HepG2 (cell line): Measurements from ENCODE around the gene DHX57. TPM values are rescaled to one million over a fixed set of nuclear protein-coding genes. Genes with fewer than 3 reads are reported as not detected.

Experiments used
- ATAC-seq: fragments of 200-7000 bp; cut with Tn5 transposase; 3 replicates; pipeline ENCODE4 v1.9.1; 2020; ENCODE audit warnings: mild to moderate bottlenecking, moderate library complexity
- BruUV-seq: library from RNA; stranded (reverse); fragments of 400-500 nt; replicated peaks from 2 replicates; lab custom pipeline; 2021; lab: Mats Ljungman, UMichigan
- CTCF ChIA-PET: fragments of 300-600 bp; formaldehyde crosslinking; extraction: SDS; loops from one replicate; lab custom pipeline; 2021; ENCODE audit warnings: low total read pairs, inconsistent platforms, low intra/inter-chr PET ratio; lab: Yijun Ruan, JAX
- POLR2A ChIA-PET: fragments of 350-600 bp; sonication (Branson Sonifier 250); formaldehyde crosslinking; loops from one replicate; lab custom pipeline; 2020; ENCODE audit warnings: antibody characterized with exemption, inconsistent platforms; lab: Yijun Ruan, JAX
- DNase-seq: peaks from one replicate; pipeline ENCODE4 v3.0.0-alpha.2; 2015; ENCODE audit warnings: low spot score
- FAIRE-seq: peaks from 3 replicates; lab custom pipeline; 2011; peaks lifted over from hg19 to GRCh38; lab: Jason Lieb, UNC
- H2AFZ ChIP-seq: one replicate; pipeline ENCODE4 v1.6.1; 2011; ENCODE audit warnings: low read length, inconsistent platforms
- H3K27ac ChIP-seq: fragments of 300-600 bp; 3 replicates; pipeline ENCODE4 v1.8.0; 2011; ENCODE audit warnings: mixed run types, mild to moderate bottlenecking, mixed read lengths, low read length, inconsistent platforms; ENCODE audit not compliant: insufficient read depth; ENCODE audit errors: extremely low read length
- H3K27me3 ChIP-seq, 2 experiments: fragments of 200-600 bp in 1 of 2; 2 replicates in 1 of 2; 3 replicates in 1 of 2; pipeline versions ENCODE4 v1.6.0 to v1.8.0; 2011; ENCODE audit warnings: low read length in 2 of 2, mild to moderate bottlenecking in 2 of 2, moderate library complexity in 2 of 2, inconsistent platforms in 1 of 2; ENCODE audit not compliant: insufficient read depth in 2 of 2, control insufficient read depth in 1 of 2
- H3K36me3 ChIP-seq, 2 experiments: fragments of 200-600 bp in 1 of 2; replicated peaks in 1 of 2; 2 replicates in 1 of 2; 3 replicates in 1 of 2; pipeline versions ENCODE4 v1.5.1 to v1.8.0; 2011; ENCODE audit warnings: low read length in 2 of 2, inconsistent platforms in 1 of 2; ENCODE audit not compliant: insufficient read depth in 2 of 2, control insufficient read depth in 1 of 2
- H3K4me1 ChIP-seq: 2 replicates; pipeline ENCODE4 v1.5.1; 2012; ENCODE audit warnings: low read length, inconsistent platforms; ENCODE audit not compliant: insufficient read depth
- H3K4me2 ChIP-seq: 2 replicates; pipeline ENCODE4 v1.6.0; 2011; ENCODE audit warnings: low read depth, low read length, inconsistent platforms
- H3K4me3 ChIP-seq, 3 experiments: fragments of 200-600 bp in 1 of 3; sonication (generic), shearing (Covaris generic) in 1 of 3; replicated peaks in 1 of 3; 2 replicates each; pipeline ENCODE4 v1.5.1; 2011 to 2016; ENCODE audit warnings: low read length in 3 of 3, inconsistent platforms in 2 of 3, low read depth in 2 of 3, mild to moderate bottlenecking in 2 of 3, control low read depth in 1 of 3, mixed read lengths in 1 of 3; ENCODE audit not compliant: insufficient read depth in 1 of 3
- H3K79me2 ChIP-seq: one replicate; pipeline ENCODE4 v1.6.1; 2011; ENCODE audit warnings: low read length, inconsistent platforms; ENCODE audit not compliant: insufficient read depth
- H3K9ac ChIP-seq: 2 replicates; pipeline ENCODE4 v1.6.0; 2011; ENCODE audit warnings: mild to moderate bottlenecking, low read depth, low read length, inconsistent platforms; ENCODE audit not compliant: insufficient read depth
- H3K9me3 ChIP-seq: 2 replicates; pipeline ENCODE4 v1.5.1; 2012; ENCODE audit warnings: mild to moderate bottlenecking, low read length
- H4K20me1 ChIP-seq: 2 replicates; pipeline ENCODE4 v1.6.0; 2011; ENCODE audit warnings: inconsistent platforms, mild to moderate bottlenecking, low read length, moderate library complexity; ENCODE audit not compliant: insufficient read depth
- IKZF1 ChIP-seq: fragments of 450-650 bp; IDR thresholded peaks from 2 replicates; pipeline ENCODE4 v1.7.1; 2016
- KLF12 ChIP-seq: sonication (generic); formaldehyde crosslinking; IDR thresholded peaks from 2 replicates; pipeline ENCODE4 v1.4.0; 2020; ENCODE audit warnings: missing genetic modification reagents, borderline replicate concordance
- KLF6 ChIP-seq: IDR thresholded peaks from 2 replicates; pipeline ENCODE4 v1.8.0; 2016; ENCODE audit warnings: missing biosample characterization, missing genetic modification reagents
- NCOA1 ChIP-seq: sonication (generic); formaldehyde crosslinking; IDR thresholded peaks from 2 replicates; pipeline ENCODE4 v1.9.0; 2021; ENCODE audit warnings: missing genetic modification reagents
- NFE2 ChIP-seq: sonication (generic); formaldehyde crosslinking; IDR thresholded peaks from 2 replicates; pipeline ENCODE4 v1.4.0; 2020; ENCODE audit warnings: missing genetic modification reagents
- ZBTB21 ChIP-seq: sonication (generic); formaldehyde crosslinking; IDR thresholded peaks from 2 replicates; pipeline ENCODE4 v1.4.0; 2020; ENCODE audit warnings: missing genetic modification reagents
- ZNF138 ChIP-seq: sonication (generic); formaldehyde crosslinking; IDR thresholded peaks from 2 replicates; pipeline ENCODE4 v1.5.0; 2020; ENCODE audit warnings: mild to moderate bottlenecking, low read depth, missing genetic modification reagents
- ZNF550 ChIP-seq: sonication (generic); formaldehyde crosslinking; IDR thresholded peaks from 2 replicates; pipeline ENCODE4 v1.4.0; 2020; ENCODE audit warnings: mild to moderate bottlenecking, missing genetic modification reagents, borderline replicate concordance
- whole genome bisulfite sequencing: methylation state at CpG from one replicate; pipeline ENCODE4 v1.1.6; 2017; ENCODE audit warnings: low lambda C conversion rate; 5-methylcytosine and 5-hydroxymethylcytosine counted together
- in situ Hi-C: cut with HindIII; loops from 2 replicates; pipeline ENCODE4 v1.10.0; 2017; ENCODE audit warnings: low pct_unique_long_range_greater_than_20kb; ENCODE audit not compliant: extremely low pct_ligation_motif_present
- intact Hi-C: fragments of 100-400 bp; cut with micrococcal nuclease; formaldehyde crosslinking; loops from one replicate; pipeline ENCODE4 v1.10.0; 2022; ENCODE audit not compliant: unreplicated experiment
- polyA plus RNA-seq, 8 experiments: library from polyadenylated mRNA; depleted of rRNA in 3 of 8; stranded (reverse) in 7 of 8; unstranded in 1 of 8; fragments of >200 nt; fragmentation: Illumina TruSeq in 4 of 8; extraction: Trizol in 4 of 8; gene quantifications; 2 replicates each; pipeline versions ENCODE4 v1.2.1 to v1.2.3, GENCODE V29; 2011 to 2016; ENCODE audit warnings: low read depth in 4 of 8, missing spikeins in 1 of 8, mixed read lengths in 1 of 8; ENCODE audit not compliant: insufficient read depth in 1 of 8
- total RNA-seq, 5 experiments: library from RNA; depleted of rRNA; stranded (reverse); fragments of >200 nt; fragmentation: Illumina TruSeq; extraction: Trizol; gene quantifications; 2 replicates each; pipeline ENCODE4 v1.2.3, GENCODE V29; 2016; ENCODE audit warnings: low read depth in 1 of 5
- TF ChIP-seq, protein P1 (sequence below), 2 experiments: sonication (generic) in 1 of 2; formaldehyde crosslinking in 1 of 2; IDR thresholded peaks; 2 replicates each; pipeline versions ENCODE4 v1.4.0 to v1.6.1; 2016 to 2020; ENCODE audit warnings: borderline replicate concordance in 1 of 2, low read depth in 1 of 2, mild to moderate bottlenecking in 1 of 2, missing genetic modification reagents in 1 of 2
- TF ChIP-seq, protein P2 (sequence below): sonication (generic); formaldehyde crosslinking; IDR thresholded peaks from 2 replicates; pipeline ENCODE4 v1.5.0; 2020; ENCODE audit warnings: missing genetic modification reagents
- TF ChIP-seq, protein P3 (sequence below): sonication (generic); formaldehyde crosslinking; IDR thresholded peaks from 2 replicates; pipeline ENCODE4 v1.4.0; 2020; ENCODE audit warnings: mild to moderate bottlenecking, missing genetic modification reagents, borderline replicate concordance
- TF ChIP-seq, protein P4 (sequence below): sonication (generic); formaldehyde crosslinking; IDR thresholded peaks from 2 replicates; pipeline ENCODE4 v1.8.0; 2023; ENCODE audit warnings: mild to moderate bottlenecking, missing genetic modification reagents

The DHX57 gene
- total and polyA plus RNA-seq, 2 of the 13 experiments (the other 11 are each of a cell fraction or from before 2014, with no cell fraction given) = 9.2 to 24.2 TPM

DNA sequence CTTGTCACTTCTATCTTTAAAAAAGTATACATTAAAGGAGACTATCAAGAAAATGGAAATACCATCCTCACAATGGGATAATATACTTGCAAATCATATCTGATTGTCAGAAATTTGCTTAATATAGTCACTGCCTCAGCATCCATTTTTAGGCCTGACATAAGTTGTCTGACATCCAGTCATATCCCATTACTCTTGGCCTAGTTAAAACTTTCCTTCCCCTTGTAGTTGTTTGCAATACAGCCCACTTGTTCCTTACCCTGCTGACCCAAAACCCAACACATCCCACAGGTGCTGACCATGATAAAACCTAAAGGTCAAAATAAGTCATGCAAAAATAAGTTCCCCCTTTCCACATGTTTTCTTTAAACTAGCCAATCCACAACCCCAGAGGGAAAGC is 10.3 kb upstream of the DHX57 start (continued):
- TF ChIP-seq, protein P1, sequence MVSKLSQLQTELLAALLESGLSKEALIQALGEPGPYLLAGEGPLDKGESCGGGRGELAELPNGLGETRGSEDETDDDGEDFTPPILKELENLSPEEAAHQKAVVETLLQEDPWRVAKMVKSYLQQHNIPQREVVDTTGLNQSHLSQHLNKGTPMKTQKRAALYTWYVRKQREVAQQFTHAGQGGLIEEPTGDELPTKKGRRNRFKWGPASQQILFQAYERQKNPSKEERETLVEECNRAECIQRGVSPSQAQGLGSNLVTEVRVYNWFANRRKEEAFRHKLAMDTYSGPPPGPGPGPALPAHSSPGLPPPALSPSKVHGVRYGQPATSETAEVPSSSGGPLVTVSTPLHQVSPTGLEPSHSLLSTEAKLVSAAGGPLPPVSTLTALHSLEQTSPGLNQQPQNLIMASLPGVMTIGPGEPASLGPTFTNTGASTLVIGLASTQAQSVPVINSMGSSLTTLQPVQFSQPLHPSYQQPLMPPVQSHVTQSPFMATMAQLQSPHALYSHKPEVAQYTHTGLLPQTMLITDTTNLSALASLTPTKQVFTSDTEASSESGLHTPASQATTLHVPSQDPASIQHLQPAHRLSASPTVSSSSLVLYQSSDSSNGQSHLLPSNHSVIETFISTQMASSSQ (IDR thresholded peaks at IDR 0.05; ENCODE audit: low read depth) = no peak
- TF ChIP-seq, protein P1 (CRISPR knock-in tag; IDR thresholded peaks at IDR 0.05; ENCODE audit: borderline replicate concordance) = no peak
- no peak for TF ChIP-seq KLF6
- no peak for TF ChIP-seq NFE2
- no peak for TF ChIP-seq ZNF138 (CRISPR knock-in tag)
- TF ChIP-seq IKZF1 = no peak
- TF ChIP-seq, protein P2, sequence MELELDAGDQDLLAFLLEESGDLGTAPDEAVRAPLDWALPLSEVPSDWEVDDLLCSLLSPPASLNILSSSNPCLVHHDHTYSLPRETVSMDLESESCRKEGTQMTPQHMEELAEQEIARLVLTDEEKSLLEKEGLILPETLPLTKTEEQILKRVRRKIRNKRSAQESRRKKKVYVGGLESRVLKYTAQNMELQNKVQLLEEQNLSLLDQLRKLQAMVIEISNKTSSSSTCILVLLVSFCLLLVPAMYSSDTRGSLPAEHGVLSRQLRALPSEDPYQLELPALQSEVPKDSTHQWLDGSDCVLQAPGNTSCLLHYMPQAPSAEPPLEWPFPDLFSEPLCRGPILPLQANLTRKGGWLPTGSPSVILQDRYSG (CRISPR knock-in tag) = no peak

DNA sequence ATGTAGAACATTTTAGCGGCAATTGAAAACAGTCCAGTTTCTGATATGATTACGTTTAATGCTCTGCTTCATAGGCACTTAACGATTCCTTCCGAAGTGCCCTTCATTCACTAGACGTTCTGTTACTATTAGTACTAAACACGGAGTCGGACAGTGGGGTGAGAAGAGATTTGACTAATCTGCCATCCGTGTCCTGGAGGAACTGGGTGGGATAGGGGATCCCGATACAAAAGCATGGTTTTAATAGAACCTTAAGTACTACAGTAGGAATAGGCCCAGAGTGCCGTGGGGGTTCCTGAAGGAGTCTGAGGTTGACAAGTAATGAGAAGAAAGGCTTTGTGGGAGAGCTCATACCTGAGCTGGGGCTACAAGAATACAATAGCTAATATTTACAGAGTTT is 673 bp upstream of the DHX57 start:
- no peaks in the 10 kb centered on the region for H3K9me3 ChIP-seq
- peak overlapping the region; percentile 97 for H2AFZ ChIP-seq
- CTCF ChIA-PET = no interaction called here
- POLR2A ChIA-PET = interaction anchor here (0.7 to 2.4 kb wide), 7 partner anchors 17 to 276 kb away, joined by 3 to 8 read pairs (median 4); partner anchors contain the start of genes SOS1 and SRSF7
- DNase-seq = no peak
- intact Hi-C loops (loop anchor here (5.0 to 10.0 kb wide), 2 partner anchors 51 to 258 kb away; no protein-coding TSS in a partner anchor), in situ Hi-C loops (no loop called here)
- H3K36me3 ChIP-seq = no peaks in the 10 kb centered on the region
- BruUV-seq = TSS peak; percentile 65
- FAIRE-seq = no peak
- H3K4me1 ChIP-seq = peaks cover 28% of the 10 kb centered on the region
- peak overlapping the region; percentile 8 for H3K27ac ChIP-seq
- peak; percentile 1; the same call in 2 of the 3 replicates for ATAC-seq
- peaks cover 29% of the 10 kb centered on the region for H3K79me2 ChIP-seq
- WGBS = 2% methylated on average over 10 of the region's 10 CpGs
- no peaks in the 10 kb centered on the region for H4K20me1 ChIP-seq
- H3K4me3 ChIP-seq = peak overlapping the region; percentile 58 to 97 (median 81)
- peak overlapping the region; percentile 74 for H3K9ac ChIP-seq
- H3K27me3 ChIP-seq = no peaks in the 10 kb centered on the region; a peak in 1 of 5 replicates
- H3K4me2 ChIP-seq = peak overlapping the region; percentile 95
- TF ChIP-seq ZNF550 (CRISPR knock-in tag) (no peak), NCOA1 (CRISPR knock-in tag) (0 out of 2 replicates have a peak, but pooled peaks have one; percentile 11), KLF12 (CRISPR knock-in tag) (no peak), ZBTB21 (no peak)
- TF ChIP-seq, protein P3, sequence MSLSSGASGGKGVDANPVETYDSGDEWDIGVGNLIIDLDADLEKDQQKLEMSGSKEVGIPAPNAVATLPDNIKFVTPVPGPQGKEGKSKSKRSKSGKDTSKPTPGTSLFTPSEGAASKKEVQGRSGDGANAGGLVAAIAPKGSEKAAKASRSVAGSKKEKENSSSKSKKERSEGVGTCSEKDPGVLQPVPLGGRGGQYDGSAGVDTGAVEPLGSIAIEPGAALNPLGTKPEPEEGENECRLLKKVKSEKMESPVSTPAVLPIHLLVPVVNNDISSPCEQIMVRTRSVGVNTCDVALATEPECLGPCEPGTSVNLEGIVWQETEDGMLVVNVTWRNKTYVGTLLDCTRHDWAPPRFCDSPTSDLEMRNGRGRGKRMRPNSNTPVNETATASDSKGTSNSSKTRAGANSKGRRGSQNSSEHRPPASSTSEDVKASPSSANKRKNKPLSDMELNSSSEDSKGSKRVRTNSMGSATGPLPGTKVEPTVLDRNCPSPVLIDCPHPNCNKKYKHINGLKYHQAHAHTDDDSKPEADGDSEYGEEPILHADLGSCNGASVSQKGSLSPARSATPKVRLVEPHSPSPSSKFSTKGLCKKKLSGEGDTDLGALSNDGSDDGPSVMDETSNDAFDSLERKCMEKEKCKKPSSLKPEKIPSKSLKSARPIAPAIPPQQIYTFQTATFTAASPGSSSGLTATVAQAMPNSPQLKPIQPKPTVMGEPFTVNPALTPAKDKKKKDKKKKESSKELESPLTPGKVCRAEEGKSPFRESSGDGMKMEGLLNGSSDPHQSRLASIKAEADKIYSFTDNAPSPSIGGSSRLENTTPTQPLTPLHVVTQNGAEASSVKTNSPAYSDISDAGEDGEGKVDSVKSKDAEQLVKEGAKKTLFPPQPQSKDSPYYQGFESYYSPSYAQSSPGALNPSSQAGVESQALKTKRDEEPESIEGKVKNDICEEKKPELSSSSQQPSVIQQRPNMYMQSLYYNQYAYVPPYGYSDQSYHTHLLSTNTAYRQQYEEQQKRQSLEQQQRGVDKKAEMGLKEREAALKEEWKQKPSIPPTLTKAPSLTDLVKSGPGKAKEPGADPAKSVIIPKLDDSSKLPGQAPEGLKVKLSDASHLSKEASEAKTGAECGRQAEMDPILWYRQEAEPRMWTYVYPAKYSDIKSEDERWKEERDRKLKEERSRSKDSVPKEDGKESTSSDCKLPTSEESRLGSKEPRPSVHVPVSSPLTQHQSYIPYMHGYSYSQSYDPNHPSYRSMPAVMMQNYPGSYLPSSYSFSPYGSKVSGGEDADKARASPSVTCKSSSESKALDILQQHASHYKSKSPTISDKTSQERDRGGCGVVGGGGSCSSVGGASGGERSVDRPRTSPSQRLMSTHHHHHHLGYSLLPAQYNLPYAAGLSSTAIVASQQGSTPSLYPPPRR (CRISPR knock-in tag) = no peak
- TF ChIP-seq, protein P4, sequence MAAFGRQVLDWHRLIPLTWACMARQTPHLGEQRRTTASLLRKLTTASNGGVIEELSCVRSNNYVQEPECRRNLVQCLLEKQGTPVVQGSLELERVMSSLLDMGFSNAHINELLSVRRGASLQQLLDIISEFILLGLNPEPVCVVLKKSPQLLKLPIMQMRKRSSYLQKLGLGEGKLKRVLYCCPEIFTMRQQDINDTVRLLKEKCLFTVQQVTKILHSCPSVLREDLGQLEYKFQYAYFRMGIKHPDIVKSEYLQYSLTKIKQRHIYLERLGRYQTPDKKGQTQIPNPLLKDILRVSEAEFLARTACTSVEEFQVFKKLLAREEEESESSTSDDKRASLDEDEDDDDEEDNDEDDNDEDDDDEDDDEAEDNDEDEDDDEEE (CRISPR knock-in tag) = no peak
